Gastrocnemius medialis (tissue), 4 donors: ENCODE data around the gene SGIP1. TPM values are rescaled to one million over a fixed set of nuclear protein-coding genes. Genes with fewer than 3 reads are reported as not detected.

Source experiments
- ATAC-seq, 2 donors: fragments of 150-250 bp; one replicate each; pipeline ENCODE4 v1.9.1; 2016
- DNase-seq, 2 donors: peaks; one replicate each; pipeline ENCODE4 v3.0.0-alpha.2; 2019
- H3K27ac ChIP-seq, 4 donors: fragments of 200-600 bp; sonication (generic); 1 replicate in 1 of 4; 2 replicates in 3 of 4; pipeline ENCODE4 v1.5.1; 2016 to 2018; ENCODE audit warnings: mild to moderate bottlenecking in 2 of 4, moderate library complexity in 1 of 4
- H3K27me3 ChIP-seq, 3 donors: fragments of 200-600 bp; sonication (generic) in 2 of 3; 1 replicate in 1 of 3; 2 replicates in 2 of 3; pipeline versions ENCODE4 v1.5.1 to v1.6.0; 2016 to 2019; ENCODE audit warnings: mild to moderate bottlenecking in 1 of 3, moderate library complexity in 1 of 3
- H3K36me3 ChIP-seq, 2 donors: fragments of 200-600 bp; sonication (generic) in 1 of 2; one replicate each; pipeline ENCODE4 v1.5.1; 2017 to 2018
- H3K4me1 ChIP-seq, 2 donors: fragments of 200-600 bp; sonication (generic) in 1 of 2; one replicate each; pipeline ENCODE4 v1.5.1; 2016 to 2017; ENCODE audit warnings: mild to moderate bottlenecking in 2 of 2
- H3K4me3 ChIP-seq, 4 donors: fragments of 200-600 bp; sonication (generic) in 3 of 4; 1 replicate in 1 of 4; 2 replicates in 3 of 4; pipeline ENCODE4 v1.5.1; 2016 to 2019; ENCODE audit warnings: mild to moderate bottlenecking in 2 of 4
- H3K9me3 ChIP-seq, 3 donors: fragments of 200-600 bp; sonication (generic) in 2 of 3; 1 replicate in 1 of 3; 2 replicates in 2 of 3; pipeline ENCODE4 v1.5.1; 2016 to 2019
- POLR2A ChIP-seq, 2 donors: fragments of 450-650 bp; IDR thresholded peaks; one replicate each; pipeline ENCODE4 v1.6.1; 2017; ENCODE audit warnings: antibody characterized with exemption in 2 of 2, mild to moderate bottlenecking in 2 of 2, moderate library complexity in 2 of 2
- in situ Hi-C, 4 donors: fragments of 200-750 bp; cut with MboI; loops; one replicate each; pipeline versions ENCODE4 v1.15.0 to v1.8.0; 2017; ENCODE audit warnings: low sequenced_read_pairs in 4 of 4
- intact Hi-C: fragments of 100-400 bp; cut with DNase I; formaldehyde crosslinking; loops from one replicate; pipeline ENCODE4 v1.15.1; 2023; ENCODE audit warnings: low total_unique reads
- total RNA-seq, 4 donors: library from RNA; depleted of rRNA; stranded (reverse); fragments of >200 nt; gene quantifications; one replicate each; pipeline versions ENCODE4 v1.1.0 to v1.2.3, GENCODE V29; 2016
- TF ChIP-seq, protein P1 (sequence below), 5 experiments: fragments of 450-650 bp in 3 of 5; fragments of 200-600 bp in 2 of 5; sonication (generic) in 2 of 5; IDR thresholded peaks in 4 of 5; conservative IDR thresholded peaks in 1 of 5; 1 replicate in 4 of 5; 2 replicates in 1 of 5; pipeline ENCODE4 v1.5.1; 2016 to 2019; ENCODE audit warnings: antibody characterized with exemption in 5 of 5, mild to moderate bottlenecking in 3 of 5, moderate library complexity in 3 of 5

SGIP1 gene
- total RNA-seq, 4 donors from 2014 or later = 2.5 to 7.1 (median 2.9) TPM

GRCh38 chr1:66690666-66691381 is 156.9 kb downstream of the SGIP1 start:
- Histone ChIP-seq H3K9me3 (no peaks in the 10 kb centered on the region), H3K36me3 (no peaks in the 10 kb centered on the region), H3K27me3 (no peaks in the 10 kb centered on the region), H3K4me3 (no peak overlapping the region), H3K27ac (no peak overlapping the region), H3K4me1 (no peaks in the 10 kb centered on the region)
- TF ChIP-seq POLR2A (IDR thresholded peaks at IDR 0.05) = no peak
- TF ChIP-seq, protein P1, sequence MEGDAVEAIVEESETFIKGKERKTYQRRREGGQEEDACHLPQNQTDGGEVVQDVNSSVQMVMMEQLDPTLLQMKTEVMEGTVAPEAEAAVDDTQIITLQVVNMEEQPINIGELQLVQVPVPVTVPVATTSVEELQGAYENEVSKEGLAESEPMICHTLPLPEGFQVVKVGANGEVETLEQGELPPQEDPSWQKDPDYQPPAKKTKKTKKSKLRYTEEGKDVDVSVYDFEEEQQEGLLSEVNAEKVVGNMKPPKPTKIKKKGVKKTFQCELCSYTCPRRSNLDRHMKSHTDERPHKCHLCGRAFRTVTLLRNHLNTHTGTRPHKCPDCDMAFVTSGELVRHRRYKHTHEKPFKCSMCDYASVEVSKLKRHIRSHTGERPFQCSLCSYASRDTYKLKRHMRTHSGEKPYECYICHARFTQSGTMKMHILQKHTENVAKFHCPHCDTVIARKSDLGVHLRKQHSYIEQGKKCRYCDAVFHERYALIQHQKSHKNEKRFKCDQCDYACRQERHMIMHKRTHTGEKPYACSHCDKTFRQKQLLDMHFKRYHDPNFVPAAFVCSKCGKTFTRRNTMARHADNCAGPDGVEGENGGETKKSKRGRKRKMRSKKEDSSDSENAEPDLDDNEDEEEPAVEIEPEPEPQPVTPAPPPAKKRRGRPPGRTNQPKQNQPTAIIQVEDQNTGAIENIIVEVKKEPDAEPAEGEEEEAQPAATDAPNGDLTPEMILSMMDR (IDR thresholded peaks at IDR 0.05 in 4 of 5, conservative IDR thresholded peaks at IDR 0.05 in 1 of 5) = no peak
- DNase-seq = no peak
- intact Hi-C loops (loop anchor here (1.0 kb wide), 1 partner anchor 28 kb away; no protein-coding TSS in a partner anchor), in situ Hi-C loops (no loop called here)
- ATAC-seq = no peak

- no peak overlapping the region for H3K4me3 ChIP-seq
- no peak overlapping the region for H3K27ac ChIP-seq
- no peaks in the 10 kb centered on the region for H3K4me1 ChIP-seq
- no peaks in the 10 kb centered on the region for H3K36me3 ChIP-seq
- in situ Hi-C loops (no loop called here), intact Hi-C loops (no loop called here)
- no peaks in the 10 kb centered on the region for H3K27me3 ChIP-seq
- no peaks in the 10 kb centered on the region for H3K9me3 ChIP-seq
- no peak for DNase-seq
- no peak for ATAC-seq
- TF ChIP-seq POLR2A (IDR thresholded peaks at IDR 0.05) = no peak
- TF ChIP-seq, protein P1 (IDR thresholded peaks at IDR 0.05 in 4 of 5, conservative IDR thresholded peaks at IDR 0.05 in 1 of 5) = no peak
Observed at GRCh38 chr1:66692681-66693080, 158.7 kb downstream of the SGIP1 start.

DNA sequence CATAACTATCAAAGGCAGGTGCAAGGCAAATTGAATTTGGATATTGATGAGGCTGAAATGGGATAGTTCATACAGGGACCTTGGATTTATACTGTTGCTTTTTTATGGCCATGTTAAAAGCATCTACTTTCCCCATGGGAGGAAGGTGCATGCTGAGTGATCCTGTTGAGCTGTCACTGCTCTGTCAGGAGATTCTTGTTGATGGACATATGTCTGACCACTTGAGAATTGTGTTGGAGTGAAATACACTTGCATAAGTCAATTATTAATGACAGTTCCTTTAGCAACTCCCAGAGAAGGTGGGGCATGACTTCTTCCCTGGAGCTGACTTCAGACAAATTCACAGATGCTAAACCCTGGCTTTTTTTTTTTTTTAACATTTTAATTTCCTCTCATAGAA is 159.9 kb downstream of the SGIP1 start:
- H3K36me3 ChIP-seq = no peaks in the 10 kb centered on the region
- no peak for TF ChIP-seq POLR2A (IDR thresholded peaks at IDR 0.05)
- TF ChIP-seq, protein P1 (IDR thresholded peaks at IDR 0.05 in 4 of 5, conservative IDR thresholded peaks at IDR 0.05 in 1 of 5) = no peak
- in situ Hi-C loops = no loop called here

DNA sequence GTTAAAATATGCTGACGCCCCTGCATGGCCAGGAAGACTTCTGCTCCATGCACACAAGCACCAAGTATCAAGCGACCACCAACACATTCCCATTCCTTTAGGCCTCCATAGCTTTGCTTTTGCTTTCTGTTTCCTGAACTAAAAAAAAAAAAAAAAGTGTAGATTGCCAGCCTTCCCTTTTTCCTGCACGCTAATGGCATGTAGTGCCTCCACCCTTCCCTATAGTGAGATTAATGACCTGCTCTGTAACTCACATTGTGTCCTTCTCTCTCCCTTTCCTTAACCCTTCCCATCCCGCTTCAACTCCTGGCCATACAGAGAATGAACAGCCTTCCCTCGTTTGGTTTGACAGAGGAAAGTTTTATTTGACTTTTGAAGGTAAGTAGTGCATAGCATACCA is 161.2 kb downstream of the SGIP1 start:
- in situ Hi-C loops = no loop called here
- intact Hi-C loops = no loop called here
- Histone ChIP-seq H3K4me3 (no peak overlapping the region), H3K9me3 (no peaks in the 10 kb centered on the region), H3K4me1 (no peaks in the 10 kb centered on the region), H3K27me3 (no peaks in the 10 kb centered on the region), H3K36me3 (no peaks in the 10 kb centered on the region), H3K27ac (no peak overlapping the region)
- DNase-seq = no peak
- no peak for ATAC-seq
- TF ChIP-seq POLR2A (IDR thresholded peaks at IDR 0.05) = no peak
- TF ChIP-seq, protein P1 (IDR thresholded peaks at IDR 0.05 in 4 of 5, conservative IDR thresholded peaks at IDR 0.05 in 1 of 5) = no peak

More for the DNA sequence above, 159.9 kb downstream of the SGIP1 start:
- H3K4me3 ChIP-seq = no peak overlapping the region
- intact Hi-C loops = no loop called here
- no peaks in the 10 kb centered on the region for H3K4me1 ChIP-seq
- no peak overlapping the region for H3K27ac ChIP-seq
- ATAC-seq (no peak), DNase-seq (no peak)
- no peaks in the 10 kb centered on the region for H3K9me3 ChIP-seq
- H3K27me3 ChIP-seq = no peaks in the 10 kb centered on the region
